Dendritic cell treated with granulocyte-macrophage colony-stimulating factor and Interleukin-4, amounts not matched to agents 40 ng/mL and 50 ng/mL, for 4 days (primary cell): ENCODE measurements around the gene MYBL2.

Experiments
- H3K27ac Mint-ChIP-seq: one replicate; pipeline ENCODE4 v1.8.0; 2022; ENCODE audit warnings: mild to moderate bottlenecking, mixed read lengths
- H3K27me3 Mint-ChIP-seq: one replicate; pipeline ENCODE4 v1.8.0; 2022; ENCODE audit warnings: mild to moderate bottlenecking, mixed read lengths
- H3K36me3 Mint-ChIP-seq: one replicate; pipeline ENCODE4 v1.8.0; 2022; ENCODE audit warnings: low read depth, mixed read lengths
- H3K4me1 Mint-ChIP-seq: one replicate; pipeline ENCODE4 v1.8.0; 2022; ENCODE audit warnings: low read depth, mixed read lengths
- H3K4me3 Mint-ChIP-seq: one replicate; pipeline ENCODE4 v1.8.0; 2022; ENCODE audit warnings: mild to moderate bottlenecking, moderate library complexity, mixed read lengths
- H3K9me3 Mint-ChIP-seq: one replicate; pipeline ENCODE4 v1.8.0; 2022; ENCODE audit warnings: mixed read lengths
- intact Hi-C: fragments of 100-400 bp; cut with micrococcal nuclease; formaldehyde crosslinking; loops from one replicate; pipeline ENCODE4 v1.15.0; 2022

MYBL2 gene

DNA sequence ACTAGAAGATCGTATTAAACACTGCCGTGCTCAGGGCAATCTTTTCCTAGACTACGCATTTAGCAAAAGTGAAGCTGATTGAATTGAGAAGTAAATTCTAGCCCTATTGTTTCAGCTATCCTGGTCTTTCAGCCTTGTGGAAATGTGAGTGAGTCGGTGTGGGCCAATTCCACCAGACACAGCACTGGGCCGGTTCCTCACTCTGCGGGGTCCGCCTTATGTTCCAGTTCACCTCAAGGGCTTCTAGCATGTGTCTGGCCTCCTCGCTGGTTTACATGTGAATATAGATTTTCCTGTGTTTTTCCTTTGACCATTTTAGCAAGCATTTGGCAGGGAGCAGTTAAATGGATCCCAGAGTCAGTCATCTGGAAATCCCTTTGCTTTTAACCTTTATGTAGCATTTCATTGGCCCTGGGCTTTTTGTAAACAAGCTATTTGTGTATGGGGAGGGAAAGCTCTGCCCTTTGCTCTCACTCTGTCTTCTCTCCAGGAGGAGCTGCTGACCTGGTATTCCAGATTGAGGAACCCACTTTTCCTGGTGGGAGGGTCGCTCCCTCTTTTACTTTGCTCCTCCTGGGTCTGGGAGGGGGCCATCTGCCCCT is 72.3 kb downstream of the MYBL2 start:
- Mint-ChIP-seq H3K36me3 (no peaks in the 10 kb centered on the region), H3K4me1 (peaks cover 29% of the 10 kb centered on the region), H3K27ac (no peak overlapping the region), H3K27me3 (peaks cover 17% of the 10 kb centered on the region), H3K4me3 (no peak overlapping the region), H3K9me3 (no peaks in the 10 kb centered on the region)
- intact Hi-C loops, result no loop called here

- Mint-ChIP-seq H3K9me3 (no peaks in the 10 kb centered on the region), H3K27me3 (peaks cover 15% of the 10 kb centered on the region), H3K4me1 (peaks cover 39% of the 10 kb centered on the region), H3K4me3 (no peak overlapping the region), H3K36me3 (no peaks in the 10 kb centered on the region), H3K27ac (no peak overlapping the region)
- intact Hi-C loops, result no loop called here
Observed at GRCh38 chr20:43740642-43741041, 73.7 kb downstream of the MYBL2 start.

- intact Hi-C loops, result no loop called here
- no peaks in the 10 kb centered on the region for H3K36me3 Mint-ChIP-seq
- H3K4me1 Mint-ChIP-seq, result peaks cover 47% of the 10 kb centered on the region
- H3K9me3 Mint-ChIP-seq, result no peaks in the 10 kb centered on the region
- no peak overlapping the region for H3K27ac Mint-ChIP-seq
- no peak overlapping the region for H3K4me3 Mint-ChIP-seq
- H3K27me3 Mint-ChIP-seq, result peaks cover 15% of the 10 kb centered on the region
Observed at GRCh38 chr20:43744151-43744611, 77.3 kb downstream of the MYBL2 start.

DNA sequence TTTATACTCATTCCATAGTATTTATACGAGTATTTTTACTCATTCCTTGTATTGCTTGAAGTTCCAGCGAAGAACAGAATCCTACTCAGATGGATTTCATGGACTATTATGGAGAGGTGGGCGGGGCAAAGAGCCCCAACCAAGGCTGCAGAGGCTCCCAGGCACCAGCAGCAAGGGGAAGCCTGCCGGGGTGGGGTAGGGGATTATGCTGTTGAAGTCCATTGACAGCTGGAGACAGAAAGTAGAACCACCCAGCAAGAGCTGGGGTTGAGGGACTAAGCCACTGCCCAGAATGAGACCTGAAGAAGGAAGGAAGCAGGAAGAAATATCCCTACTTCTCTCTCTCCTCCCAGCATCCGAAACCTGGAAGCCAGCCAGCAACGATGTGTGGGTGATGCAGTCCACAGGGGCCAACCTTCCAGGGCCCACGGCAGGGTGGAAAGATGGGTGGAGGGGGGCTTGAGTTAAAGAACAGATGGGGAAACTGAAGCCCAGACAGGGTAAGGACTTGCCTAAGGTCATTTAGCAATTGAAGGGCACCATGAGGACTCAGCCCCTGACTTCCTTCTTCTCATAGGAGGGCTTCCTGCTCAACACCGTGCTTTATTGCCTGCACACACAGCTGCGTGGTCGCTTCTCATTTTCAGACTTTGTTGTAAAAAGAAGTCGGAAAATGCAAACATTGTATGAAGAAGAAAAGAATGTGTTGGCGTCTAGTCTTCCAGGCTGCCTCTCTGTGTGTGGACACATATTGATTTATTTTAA is 78.2 kb downstream of the MYBL2 start:
- Mint-ChIP-seq H3K27me3 (peaks cover 21% of the 10 kb centered on the region), H3K4me3 (no peak overlapping the region), H3K4me1 (peaks cover 55% of the 10 kb centered on the region), H3K27ac (peak overlapping the region; percentile 48), H3K9me3 (no peaks in the 10 kb centered on the region), H3K36me3 (no peaks in the 10 kb centered on the region)
- intact Hi-C loops, result no loop called here

DNA sequence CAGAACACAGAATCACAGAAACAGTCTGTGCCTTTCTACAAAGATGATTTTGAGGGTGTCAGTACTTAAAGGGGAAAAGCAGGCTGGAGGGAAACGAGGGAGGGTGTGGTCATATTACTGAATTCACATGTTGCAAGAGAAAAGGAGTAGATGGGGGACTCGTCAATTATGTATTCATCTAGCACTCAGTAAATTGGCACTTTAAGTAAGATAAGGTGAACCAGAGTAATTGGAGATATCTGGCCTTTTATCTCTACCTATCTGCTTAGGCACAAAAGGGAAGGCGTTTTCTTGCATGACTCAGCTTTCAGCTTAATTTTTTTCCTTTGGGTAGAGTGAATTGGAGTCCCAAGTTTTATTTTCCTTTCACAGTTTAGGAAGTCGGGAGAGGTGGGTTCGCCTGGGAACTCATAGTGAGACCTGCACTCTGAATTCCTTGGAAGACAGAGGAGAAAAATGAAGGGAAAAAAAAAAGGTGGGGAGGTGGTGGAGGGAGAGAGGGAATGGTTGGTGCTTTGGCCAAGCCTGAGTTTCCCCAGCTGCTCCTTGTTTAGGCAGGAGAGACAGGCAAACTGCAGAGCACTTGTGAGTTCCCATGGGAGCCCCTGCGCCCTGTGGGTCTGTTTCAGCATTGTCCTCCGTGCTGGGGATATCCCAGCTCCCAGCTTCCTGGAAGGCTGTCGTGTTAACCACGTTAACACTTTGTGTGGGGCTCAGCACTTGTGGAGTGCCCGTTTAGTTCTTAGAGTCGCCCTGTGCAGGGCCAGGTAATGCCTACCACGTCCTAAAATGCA is 79.6 kb downstream of the MYBL2 start:
- Mint-ChIP-seq H3K27me3 (peaks cover 26% of the 10 kb centered on the region), H3K27ac (peak overlapping the region; percentile 3), H3K36me3 (no peaks in the 10 kb centered on the region), H3K4me3 (no peak overlapping the region), H3K4me1 (peaks cover 67% of the 10 kb centered on the region), H3K9me3 (no peaks in the 10 kb centered on the region)
- intact Hi-C loops, result no loop called here

GRCh38 chr20:43748274-43748673 is 81.4 kb downstream of the MYBL2 start:
- Mint-ChIP-seq H3K4me3 (no peak overlapping the region), H3K4me1 (peaks cover 68% of the 10 kb centered on the region), H3K27me3 (peaks cover 24% of the 10 kb centered on the region), H3K27ac (no peak overlapping the region), H3K9me3 (no peaks in the 10 kb centered on the region), H3K36me3 (no peaks in the 10 kb centered on the region)
- intact Hi-C loops, result no loop called here

DNA sequence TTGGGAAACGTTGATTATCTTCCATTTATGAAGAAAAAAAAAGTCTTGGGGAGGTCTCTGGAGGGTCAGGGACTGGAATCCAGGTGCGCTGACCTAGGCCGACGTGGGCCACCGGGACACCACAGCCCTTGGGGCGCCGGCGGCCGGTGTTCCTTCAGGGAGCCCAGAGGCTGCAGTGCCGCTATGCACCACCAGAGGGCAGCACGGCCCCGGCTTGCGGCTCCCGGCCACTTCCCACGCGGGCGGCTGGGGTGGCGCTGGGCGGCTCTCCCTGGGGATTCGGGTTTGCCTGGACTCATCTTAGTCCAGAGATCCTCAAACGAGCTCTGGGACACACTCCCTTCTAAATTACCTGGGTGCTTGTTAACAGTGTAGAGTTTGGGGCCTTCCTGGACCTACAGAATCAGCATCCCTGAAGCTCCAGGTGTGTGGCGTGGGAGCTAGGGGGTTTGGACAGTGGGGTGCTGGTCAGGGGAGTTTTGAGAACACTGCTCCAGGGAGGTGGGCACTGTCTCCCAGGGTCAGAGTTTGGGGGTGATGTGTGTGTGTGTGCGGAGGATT is 82.9 kb downstream of the MYBL2 start:
- Mint-ChIP-seq H3K27ac (no peak overlapping the region), H3K27me3 (peaks cover 32% of the 10 kb centered on the region), H3K4me1 (peaks cover 65% of the 10 kb centered on the region), H3K36me3 (no peaks in the 10 kb centered on the region), H3K9me3 (no peaks in the 10 kb centered on the region), H3K4me3 (no peak overlapping the region)
- intact Hi-C loops, result loop anchor here (1.0 to 10.0 kb wide), 2 partner anchors 165 to 330 kb away; partner anchors contain the start of gene TOX2

- H3K4me1 Mint-ChIP-seq, result peaks cover 55% of the 10 kb centered on the region
- H3K27me3 Mint-ChIP-seq, result peaks cover 41% of the 10 kb centered on the region
- peak overlapping the region; percentile 57 for H3K27ac Mint-ChIP-seq
- intact Hi-C loops, result loop anchor here (10.0 kb wide), 1 partner anchor 164 kb away; the partner anchor contains the start of gene TOX2
- no peaks in the 10 kb centered on the region for H3K36me3 Mint-ChIP-seq
- H3K4me3 Mint-ChIP-seq, result no peak overlapping the region
- no peaks in the 10 kb centered on the region for H3K9me3 Mint-ChIP-seq
Observed at GRCh38 chr20:43750774-43751166, 83.9 kb downstream of the MYBL2 start.

GRCh38 chr20:43751167-43752050 is 84.5 kb downstream of the MYBL2 start:
- Mint-ChIP-seq H3K4me1 (peaks cover 49% of the 10 kb centered on the region), H3K27ac (peak overlapping the region; percentile 57), H3K27me3 (peaks cover 48% of the 10 kb centered on the region), H3K36me3 (no peaks in the 10 kb centered on the region), H3K4me3 (no peak overlapping the region), H3K9me3 (no peaks in the 10 kb centered on the region)
- intact Hi-C loops, result loop anchor here (10.0 kb wide), 1 partner anchor 163 kb away; the partner anchor contains the start of gene TOX2

DNA sequence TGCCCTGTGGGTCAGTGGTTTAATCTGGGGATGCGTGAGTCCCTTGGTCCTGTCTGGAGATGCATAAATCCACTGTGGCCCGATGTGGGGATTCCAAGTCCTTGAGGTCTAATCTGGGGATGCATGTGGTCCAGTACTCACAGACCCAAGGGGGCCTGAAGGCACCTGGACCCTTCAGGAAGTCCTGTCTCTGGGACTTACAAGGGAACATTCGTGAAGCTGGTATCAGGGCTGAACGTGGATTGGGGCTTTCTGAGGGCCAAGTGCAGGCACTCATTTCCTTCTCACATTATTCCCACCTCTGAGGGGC is 85.1 kb downstream of the MYBL2 start:
- peaks cover 43% of the 10 kb centered on the region for H3K4me1 Mint-ChIP-seq
- H3K27ac Mint-ChIP-seq, result peak overlapping the region; percentile 60
- peaks cover 51% of the 10 kb centered on the region for H3K27me3 Mint-ChIP-seq
- intact Hi-C loops, result loop anchor here (10.0 kb wide), 1 partner anchor 163 kb away; the partner anchor contains the start of gene TOX2
- no peaks in the 10 kb centered on the region for H3K36me3 Mint-ChIP-seq
- H3K9me3 Mint-ChIP-seq, result no peaks in the 10 kb centered on the region
- H3K4me3 Mint-ChIP-seq, result peak overlapping the region; percentile 27

GRCh38 chr20:43752561-43753301 is 85.8 kb downstream of the MYBL2 start:
- peaks cover 51% of the 10 kb centered on the region for H3K27me3 Mint-ChIP-seq
- H3K9me3 Mint-ChIP-seq, result no peaks in the 10 kb centered on the region
- peak overlapping the region; percentile 60 for H3K27ac Mint-ChIP-seq
- peak overlapping the region; percentile 27 for H3K4me3 Mint-ChIP-seq
- H3K4me1 Mint-ChIP-seq, result peaks cover 41% of the 10 kb centered on the region
- intact Hi-C loops, result loop anchor here (10.0 kb wide), 1 partner anchor 162 kb away; the partner anchor contains the start of gene TOX2
- H3K36me3 Mint-ChIP-seq, result no peaks in the 10 kb centered on the region

GRCh38 chr20:43755390-43755789 is 88.5 kb downstream of the MYBL2 start:
- intact Hi-C loops, result loop anchor here (10.0 kb wide), 1 partner anchor 159 kb away; the partner anchor contains the start of gene TOX2
- peaks cover 69% of the 10 kb centered on the region for H3K27me3 Mint-ChIP-seq
- no peaks in the 10 kb centered on the region for H3K36me3 Mint-ChIP-seq
- H3K4me1 Mint-ChIP-seq, result peaks cover 32% of the 10 kb centered on the region
- no peaks in the 10 kb centered on the region for H3K9me3 Mint-ChIP-seq
- H3K4me3 Mint-ChIP-seq, result no peak overlapping the region
- no peak overlapping the region for H3K27ac Mint-ChIP-seq
